GM10248 (cell line): ENCODE measurements around the gene PSMB11.

ENCODE experiments used
- CTCF ChIA-PET: fragments of 300-600 bp; sonication (Branson Sonifier 250); formaldehyde crosslinking; extraction: SDS; loops from one replicate; lab custom pipeline; 2021; ENCODE audit warnings: antibody characterized with exemption; lab: Yijun Ruan, JAX
- POLR2A ChIA-PET: fragments of 350-650 bp; sonication (Branson Sonifier 250); formaldehyde crosslinking; extraction: SDS; loops from one replicate; lab custom pipeline; 2020; ENCODE audit warnings: antibody characterized with exemption; lab: Yijun Ruan, JAX
- DNase-seq: peaks from one replicate; pipeline ENCODE4 v3.0.0; 2012; ENCODE audit errors: extremely low spot score
- TF ChIP-seq, protein P1 (sequence below): IDR thresholded peaks from 2 replicates; pipeline ENCODE4 v1.5.1; 2012; ENCODE audit warnings: mild to moderate bottlenecking, low read depth; ENCODE audit errors: extremely low read depth, missing control alignments, control extremely low read depth

The PSMB11 gene

DNA sequence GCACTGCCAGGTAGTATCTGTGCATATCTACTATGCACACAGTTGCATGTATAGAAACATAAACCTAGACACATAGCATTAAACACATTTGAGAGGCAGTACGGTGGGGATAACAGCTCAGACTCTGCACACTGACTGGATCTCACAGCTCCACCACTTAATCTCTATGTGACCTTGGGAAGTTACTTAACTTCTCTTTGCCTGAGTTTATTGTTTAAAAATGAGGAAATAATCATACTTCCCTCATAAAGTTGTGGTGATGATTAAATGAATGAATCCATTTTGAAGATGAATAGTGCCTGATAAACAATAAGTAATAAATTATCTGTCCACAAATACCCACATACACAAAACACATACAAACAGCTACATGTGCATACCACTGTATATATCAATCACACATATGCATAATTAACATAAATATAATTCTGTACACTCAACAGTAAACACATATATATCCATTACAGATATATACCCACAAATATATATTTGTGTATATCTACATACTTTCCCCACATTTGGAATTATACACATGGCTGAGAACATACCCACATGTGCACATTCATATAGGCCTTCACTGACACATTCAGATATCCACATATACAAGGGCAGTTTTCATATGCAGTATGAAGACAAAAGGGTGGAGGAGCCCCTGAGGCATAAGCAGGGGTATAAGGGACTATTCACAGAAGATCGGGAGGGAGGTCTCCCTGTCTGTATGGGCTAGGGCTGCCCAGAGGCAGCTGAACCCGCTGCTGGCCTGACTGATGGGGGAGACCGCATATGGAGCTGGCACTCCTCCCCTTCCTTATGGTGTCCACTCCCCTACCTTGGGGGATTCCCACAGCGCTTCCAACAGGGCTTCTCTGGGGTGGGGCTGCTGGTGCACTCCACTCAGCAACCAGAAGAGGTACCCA, 9.4 kb downstream of the PSMB11 start:
- no peak for DNase-seq
- ChIA-PET CTCF (interaction anchor here (1.0 to 24.2 kb wide), 8 partner anchors 7 to 78 kb away, joined by 3 to 834 read pairs (median 4); partner anchors contain the start of genes AJUBA and PSMB11), POLR2A (no interaction called here)
- TF ChIP-seq, protein P1, sequence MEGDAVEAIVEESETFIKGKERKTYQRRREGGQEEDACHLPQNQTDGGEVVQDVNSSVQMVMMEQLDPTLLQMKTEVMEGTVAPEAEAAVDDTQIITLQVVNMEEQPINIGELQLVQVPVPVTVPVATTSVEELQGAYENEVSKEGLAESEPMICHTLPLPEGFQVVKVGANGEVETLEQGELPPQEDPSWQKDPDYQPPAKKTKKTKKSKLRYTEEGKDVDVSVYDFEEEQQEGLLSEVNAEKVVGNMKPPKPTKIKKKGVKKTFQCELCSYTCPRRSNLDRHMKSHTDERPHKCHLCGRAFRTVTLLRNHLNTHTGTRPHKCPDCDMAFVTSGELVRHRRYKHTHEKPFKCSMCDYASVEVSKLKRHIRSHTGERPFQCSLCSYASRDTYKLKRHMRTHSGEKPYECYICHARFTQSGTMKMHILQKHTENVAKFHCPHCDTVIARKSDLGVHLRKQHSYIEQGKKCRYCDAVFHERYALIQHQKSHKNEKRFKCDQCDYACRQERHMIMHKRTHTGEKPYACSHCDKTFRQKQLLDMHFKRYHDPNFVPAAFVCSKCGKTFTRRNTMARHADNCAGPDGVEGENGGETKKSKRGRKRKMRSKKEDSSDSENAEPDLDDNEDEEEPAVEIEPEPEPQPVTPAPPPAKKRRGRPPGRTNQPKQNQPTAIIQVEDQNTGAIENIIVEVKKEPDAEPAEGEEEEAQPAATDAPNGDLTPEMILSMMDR, result no peak

DNA sequence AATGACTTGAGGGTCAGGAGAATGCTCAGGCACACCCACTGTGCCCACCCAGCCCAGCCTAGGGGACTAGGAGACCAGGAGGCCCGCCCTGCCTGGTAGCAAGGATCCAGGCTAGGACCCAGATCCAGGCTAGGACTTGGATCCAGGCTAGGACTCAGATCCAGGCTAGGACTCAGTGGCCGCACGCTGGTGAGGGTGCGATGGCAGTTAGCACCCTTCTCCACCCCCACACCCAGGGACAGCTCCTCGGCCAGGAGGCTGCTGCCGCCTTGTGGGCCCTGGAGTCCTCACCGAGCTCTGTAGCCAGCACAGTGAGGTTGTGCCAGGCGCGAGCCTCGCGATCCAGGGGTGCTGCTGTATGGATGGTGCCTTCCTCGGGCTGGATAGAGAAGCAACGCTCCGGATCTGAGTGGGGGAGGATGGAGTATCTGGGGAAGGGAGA, 10.2 kb downstream of the PSMB11 start:
- ChIA-PET CTCF (interaction anchor here (1.0 to 24.2 kb wide), 6 partner anchors 8 to 79 kb away, joined by 3 to 834 read pairs (median 42); partner anchors contain the start of genes AJUBA and PSMB11), POLR2A (no interaction called here)
- DNase-seq, result no peak
- TF ChIP-seq, protein P1, result no peak

DNA sequence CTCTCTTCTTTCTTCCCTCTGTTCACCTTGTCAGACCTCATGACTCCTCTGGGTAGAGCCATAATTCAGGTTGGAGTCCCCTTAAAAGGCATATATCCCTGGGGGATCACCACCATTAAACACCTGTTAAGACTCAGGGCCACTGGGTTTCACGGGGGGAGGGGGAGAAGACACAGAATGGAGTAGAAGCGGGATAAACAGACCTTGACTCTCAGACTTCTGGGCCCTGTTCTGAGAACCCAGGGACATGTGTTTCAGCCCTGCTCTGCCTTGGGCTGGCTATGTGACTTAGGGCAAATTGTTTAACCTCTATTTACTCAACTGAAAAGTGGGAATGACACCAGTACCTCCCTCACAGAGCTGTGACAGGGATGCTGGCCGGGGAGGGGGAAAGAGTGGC, 10.7 kb downstream of the PSMB11 start:
- ChIA-PET CTCF (interaction anchor here (1.0 to 24.2 kb wide), 7 partner anchors 8 to 81 kb away, joined by 3 to 834 read pairs (median 79); partner anchors contain the start of genes AJUBA and PSMB11), POLR2A (no interaction called here)
- TF ChIP-seq, protein P1, result no peak

DNA sequence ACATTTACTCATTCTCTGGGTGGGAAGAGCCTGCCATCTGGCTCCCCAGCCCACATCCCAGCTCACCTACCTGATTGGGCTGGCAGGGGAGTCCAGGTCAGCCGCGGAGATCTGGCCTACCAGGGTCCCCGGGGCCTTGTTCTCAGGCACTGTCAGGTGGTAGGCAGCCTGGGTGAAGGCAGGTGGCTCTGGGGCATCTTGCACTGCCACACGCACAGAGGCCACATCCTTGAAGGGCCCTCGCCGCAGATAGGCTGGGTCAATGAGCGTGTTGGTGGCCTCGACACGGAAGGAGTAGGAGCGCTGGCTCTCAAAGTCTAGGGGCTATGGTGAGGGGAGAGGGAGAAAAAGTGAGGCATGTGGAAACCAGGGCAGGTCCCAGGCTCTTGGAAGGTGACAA, 11.4 kb downstream of the PSMB11 start:
- CTCF ChIA-PET, result interaction anchor here (0.6 to 24.2 kb wide), 7 partner anchors 9 to 81 kb away, joined by 3 to 834 read pairs (median 79); partner anchors contain the start of genes AJUBA and PSMB11
- no peak for DNase-seq
- POLR2A ChIA-PET, result no interaction called here
- TF ChIP-seq, protein P1, result no peak

More for the DNA sequence above, 10.7 kb downstream of the PSMB11 start:
- DNase-seq, result no peak

DNA sequence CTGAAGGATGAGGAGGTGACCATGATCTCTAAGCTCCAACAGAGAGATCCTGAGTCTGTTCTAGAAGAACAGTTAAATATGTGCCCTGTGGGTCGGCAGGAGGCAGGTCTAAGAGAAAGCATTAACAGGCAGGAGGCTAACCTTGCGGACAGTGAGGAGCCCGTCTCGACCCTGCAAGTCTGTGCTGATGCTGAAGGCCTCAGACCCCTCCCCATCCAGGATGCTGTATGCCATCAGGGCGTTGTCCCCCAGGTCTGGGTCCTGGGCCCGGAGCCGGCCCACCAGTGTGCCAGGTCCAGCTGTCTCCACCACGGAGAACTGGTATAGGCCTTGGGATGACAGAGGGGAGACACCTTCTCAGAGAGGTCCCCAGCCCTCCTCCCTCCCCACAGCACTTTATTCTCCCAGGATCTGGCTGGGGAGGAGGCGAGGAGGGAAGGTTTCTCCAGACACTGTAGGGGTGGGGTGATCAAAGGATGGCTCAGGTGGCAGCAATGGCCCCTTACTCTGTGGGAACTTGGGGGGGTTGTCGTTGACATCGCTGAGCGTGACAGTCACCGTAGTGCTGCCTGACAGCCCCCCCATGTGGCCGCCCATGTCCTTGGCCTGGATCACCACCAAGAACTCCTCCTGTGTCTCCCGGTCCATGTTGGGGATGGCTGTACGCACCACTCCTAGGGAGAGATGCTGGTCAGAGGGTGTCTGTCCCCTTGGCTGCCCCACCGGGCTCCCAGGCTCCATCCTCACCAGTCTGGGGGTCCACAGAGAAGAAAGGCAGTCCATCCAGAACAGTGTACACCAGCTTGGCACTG, 12.2 kb downstream of the PSMB11 start:
- DNase-seq, result peak; percentile 53
- ChIA-PET POLR2A (no interaction called here), CTCF (interaction anchor here (0.6 to 24.2 kb wide), 8 partner anchors 10 to 82 kb away, joined by 3 to 834 read pairs (median 53); partner anchors contain the start of genes AJUBA and PSMB11)
- TF ChIP-seq, protein P1, result peak; percentile 51
